RPMI8226 (cell line): ENCODE measurements around the gene C3orf22.

Experiments
- DNase-seq: peaks from one replicate; pipeline ENCODE4 v3.0.0-alpha.2; 2015

Gene C3orf22

DNA sequence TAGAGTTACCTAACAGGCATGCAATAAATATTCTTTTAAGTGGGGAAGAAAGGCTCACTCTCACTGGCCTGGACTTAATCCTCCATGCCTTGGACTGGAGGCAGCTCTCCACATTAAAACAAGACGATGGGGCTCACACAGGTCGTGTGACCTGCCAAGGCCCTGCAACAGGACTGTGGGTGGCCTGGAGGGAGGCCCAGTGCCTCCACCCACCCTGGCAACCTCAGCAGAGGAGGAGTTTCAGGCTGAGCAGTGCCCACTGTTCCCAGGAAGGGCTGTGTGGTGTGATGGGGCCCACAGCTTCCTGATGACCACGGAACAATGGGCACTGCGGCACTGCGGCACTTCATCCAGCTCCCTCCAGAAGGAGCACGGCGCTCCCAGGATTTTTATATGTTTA, 46.7 kb downstream of the C3orf22 start:
- DNase-seq, result peak; percentile 47

GRCh38 chr3:126511291-126511690, 47.4 kb downstream of the C3orf22 start:
- no peak for DNase-seq

DNA sequence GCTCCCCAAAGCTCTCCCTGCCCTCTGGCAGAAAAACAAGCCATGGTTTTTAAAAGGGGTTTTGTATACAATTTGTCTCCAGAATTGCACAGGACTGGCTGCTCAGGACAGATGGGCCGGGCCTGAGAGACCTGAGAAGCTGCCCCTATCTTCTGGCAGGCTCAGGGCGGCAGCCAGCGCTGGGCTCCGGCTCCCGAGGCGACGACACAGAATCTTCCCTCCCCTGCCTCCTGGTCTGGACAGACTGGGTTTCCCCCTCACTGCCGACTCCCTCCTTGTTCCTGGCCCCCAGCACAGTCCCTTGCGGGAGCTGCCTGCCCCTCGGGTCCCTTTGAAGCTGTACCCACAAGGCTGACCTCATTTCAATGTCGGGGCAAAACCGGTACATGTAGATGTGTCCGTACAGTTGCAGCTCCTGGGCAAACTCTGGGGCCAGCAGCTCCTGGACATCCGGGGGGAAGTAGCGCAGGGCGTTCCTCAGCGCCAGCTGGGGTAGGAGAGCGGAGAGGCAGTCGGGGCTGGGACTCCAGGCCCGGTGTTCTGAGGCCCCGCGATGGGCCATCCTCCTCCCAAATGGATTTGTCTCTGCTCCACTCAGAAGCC, 48.3 kb downstream of the C3orf22 start:
- DNase-seq, result no peak

- peak; percentile 46 for DNase-seq
Measured at GRCh38 chr3:126509597-126510307, 49.0 kb downstream of the C3orf22 start.

GRCh38 chr3:126508564-126508964, 50.2 kb downstream of the C3orf22 start:
- DNase-seq, result no peak

DNA sequence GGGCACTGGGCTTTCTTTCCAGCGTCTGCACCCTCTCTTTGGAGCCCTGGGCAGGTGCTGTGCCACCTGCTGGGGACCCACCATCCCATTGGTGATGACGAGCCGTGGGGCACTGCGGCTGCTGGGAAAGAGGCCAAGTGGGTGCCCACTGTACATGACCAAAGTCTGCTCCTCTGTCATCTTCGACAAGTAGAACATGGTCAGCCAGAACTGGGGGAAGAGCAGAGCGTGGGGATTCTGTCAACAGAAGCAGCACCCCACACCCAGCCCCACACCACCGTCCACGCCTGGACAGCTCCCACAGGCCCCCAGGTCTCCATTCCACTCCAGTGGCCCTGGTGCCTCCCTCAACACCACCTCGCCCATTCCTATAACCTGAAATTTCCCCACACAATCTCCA, 50.8 kb downstream of the C3orf22 start:
- no peak for DNase-seq

DNA sequence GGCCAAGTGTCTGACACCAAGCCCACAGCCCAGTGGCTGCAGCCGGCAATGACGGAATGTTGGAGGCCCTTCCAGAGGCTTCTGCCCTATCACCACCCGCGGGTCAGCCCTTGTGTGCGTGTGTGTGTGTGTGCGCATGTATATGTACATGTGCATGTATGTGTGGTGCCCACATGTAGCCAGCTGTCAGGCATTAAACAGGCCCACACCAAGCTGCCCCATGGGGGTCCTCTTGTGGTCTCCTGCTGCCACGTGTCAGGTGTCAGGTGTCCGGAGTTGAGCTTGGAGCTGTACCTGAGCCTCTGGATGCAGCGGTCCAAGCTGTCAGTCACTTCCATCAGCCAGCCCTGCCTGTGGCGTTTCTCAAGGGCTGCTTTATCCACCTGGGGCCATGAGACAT, 55.0 kb downstream of the C3orf22 start:
- DNase-seq, result no peak

GRCh38 chr3:126502656-126503055, 56.1 kb downstream of the C3orf22 start:
- DNase-seq, result no peak

DNA sequence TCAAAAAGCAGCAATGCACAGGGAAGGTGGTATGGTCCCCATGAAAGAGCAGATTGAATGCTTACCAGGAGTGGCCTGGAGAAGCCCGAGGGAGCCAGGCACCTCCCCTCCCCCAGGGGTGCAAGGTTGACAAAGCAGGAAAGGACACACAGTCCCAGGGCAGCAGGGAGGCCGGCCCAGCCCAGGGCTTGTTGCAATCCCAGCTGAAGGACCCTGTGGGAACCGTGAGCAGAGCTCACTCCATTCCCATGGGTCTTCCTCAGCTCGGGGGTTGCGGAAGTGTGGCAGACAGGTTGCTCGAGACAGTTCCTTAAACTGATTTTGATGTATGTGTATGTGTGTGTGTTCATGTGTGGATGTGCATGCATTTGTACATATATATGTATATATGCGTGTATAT, 57.0 kb downstream of the C3orf22 start:
- no peak for DNase-seq

DNA sequence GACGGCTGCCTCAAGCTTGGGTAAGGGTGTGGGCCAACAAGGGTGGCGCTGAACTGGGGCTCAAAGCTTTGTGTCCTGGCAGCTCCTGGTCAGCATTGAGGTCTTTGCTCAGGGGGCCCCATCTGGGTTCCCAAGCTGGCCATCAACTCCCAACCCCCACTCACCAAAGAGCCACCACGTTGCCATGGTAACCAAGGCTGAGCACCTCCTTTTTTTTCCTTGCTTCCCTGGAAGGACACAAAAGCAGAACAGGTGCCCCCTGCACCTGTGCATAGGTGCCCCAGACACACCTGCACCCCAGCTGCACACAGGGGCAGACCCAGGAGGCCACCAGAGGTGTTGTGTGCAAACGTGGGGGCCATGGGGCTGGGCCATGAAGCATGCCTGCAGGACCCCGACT, 57.7 kb downstream of the C3orf22 start:
- DNase-seq, result peak; percentile 74

DNA sequence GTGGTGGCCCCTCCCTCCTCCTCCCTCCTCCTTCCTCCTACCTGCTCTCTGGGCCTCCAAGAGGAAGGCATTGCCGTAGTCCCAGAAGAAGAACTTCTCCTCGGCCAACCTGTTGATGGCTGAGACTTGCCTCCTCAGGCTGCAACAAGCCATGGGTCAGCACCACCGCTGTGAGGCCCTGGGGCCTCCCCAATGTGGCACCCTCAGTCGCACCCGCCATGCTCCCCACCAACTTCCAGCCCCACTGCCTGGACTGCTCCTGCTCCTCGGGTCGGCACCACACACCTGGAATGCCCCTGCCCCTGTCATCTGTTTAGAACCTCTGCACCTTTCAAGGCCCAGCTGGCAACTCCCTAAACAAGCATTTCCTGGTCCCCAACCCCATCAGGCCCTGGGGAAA, 58.7 kb downstream of the C3orf22 start:
- peak; percentile 20 for DNase-seq
